ENCODE measurements around the gene CATSPERD.

CATSPERD gene

GRCh38 chr19:5821521-5822180 is 101.2 kb downstream of the CATSPERD start:
- TF ChIP-seq CTCF (conservative IDR thresholded peaks at IDR 0.05; ENCODE audit: low read depth, low read length) = no peak
- no peak overlapping the region for H3K4me3 ChIP-seq (ENCODE audit: low read depth, low read length)
- no peak for DNase-seq (ENCODE audit: low read depth)

GRCh38 chr19:5822181-5822844 is 101.9 kb downstream of the CATSPERD start:
- TF ChIP-seq CTCF (conservative IDR thresholded peaks at IDR 0.05; ENCODE audit: low read depth, low read length) = no peak
- H3K4me3 ChIP-seq (ENCODE audit: low read depth, low read length) = no peak overlapping the region
- no peak for DNase-seq (ENCODE audit: low read depth)

- H3K4me3 ChIP-seq (ENCODE audit: low read depth, low read length) = no peak overlapping the region
- TF ChIP-seq CTCF (conservative IDR thresholded peaks at IDR 0.05; ENCODE audit: low read depth, low read length) = peak; percentile 17
- no peak for DNase-seq (ENCODE audit: low read depth)
Measured at GRCh38 chr19:5823579-5824281, 103.3 kb downstream of the CATSPERD start.

GRCh38 chr19:5824751-5825150 is 104.3 kb downstream of the CATSPERD start:
- H3K4me3 ChIP-seq (ENCODE audit: low read depth, low read length) = no peak overlapping the region
- TF ChIP-seq CTCF (conservative IDR thresholded peaks at IDR 0.05; ENCODE audit: low read depth, low read length) = no peak
- DNase-seq (ENCODE audit: low read depth) = no peak

- TF ChIP-seq CTCF (conservative IDR thresholded peaks at IDR 0.05; ENCODE audit: low read depth, low read length) = no peak
- no peak overlapping the region for H3K4me3 ChIP-seq (ENCODE audit: low read depth, low read length)
- no peak for DNase-seq (ENCODE audit: low read depth)
Measured at GRCh38 chr19:5825178-5825577, 104.7 kb downstream of the CATSPERD start.

GRCh38 chr19:5826531-5827341 is 106.3 kb downstream of the CATSPERD start:
- peak overlapping the region; percentile 79 for H3K4me3 ChIP-seq (ENCODE audit: low read depth, low read length)
- TF ChIP-seq CTCF (conservative IDR thresholded peaks at IDR 0.05; ENCODE audit: low read depth, low read length) = peak; percentile 12
- DNase-seq (ENCODE audit: low read depth) = no peak
